Skeletal muscle tissue (tissue), 4 donors: ENCODE data around the gene PTDSS2. TPM values are rescaled to one million over a fixed set of nuclear protein-coding genes. Genes with fewer than 3 reads are reported as not detected.
A peak's percentile ranks its signal among the peaks of the same experiment; 100 is the strongest.
"Not testable (repeated sequence)": the region's sequence is repeated elsewhere in the genome, so short reads cannot be mapped to it uniquely, and the experiment has no call there.

Experiments
- H3K27ac ChIP-seq: one replicate; pipeline ENCODE4 v1.7.0; 2013; ENCODE audit warnings: mild to moderate bottlenecking, low read depth, low read length, inconsistent platforms
- H3K27me3 ChIP-seq, 3 donors: one replicate each; pipeline ENCODE4 v1.7.0; 2013; ENCODE audit warnings: low read length in 3 of 3; ENCODE audit not compliant: control insufficient read depth in 3 of 3, insufficient read depth in 3 of 3
- H3K36me3 ChIP-seq, 3 donors: one replicate each; pipeline ENCODE4 v1.7.0; 2013; ENCODE audit warnings: low read length in 3 of 3; ENCODE audit not compliant: control insufficient read depth in 3 of 3, insufficient read depth in 3 of 3
- H3K4me1 ChIP-seq, 3 donors: one replicate each; pipeline ENCODE4 v1.7.0; 2013; ENCODE audit warnings: low read length in 3 of 3, mild to moderate bottlenecking in 3 of 3; ENCODE audit not compliant: control insufficient read depth in 3 of 3, insufficient read depth in 3 of 3
- H3K4me3 ChIP-seq, 3 donors: one replicate each; pipeline ENCODE4 v1.7.0; 2013; ENCODE audit warnings: low read length in 3 of 3
- H3K9ac ChIP-seq, 3 donors: one replicate each; pipeline ENCODE4 v1.7.0; 2013; ENCODE audit warnings: low read length in 3 of 3, mild to moderate bottlenecking in 3 of 3, moderate library complexity in 2 of 3, low read depth in 1 of 3
- H3K9me3 ChIP-seq, 3 donors: one replicate each; pipeline ENCODE4 v1.7.0; 2013; ENCODE audit warnings: low read length in 3 of 3; ENCODE audit not compliant: control insufficient read depth in 3 of 3
- total RNA-seq: library from RNA; depleted of rRNA; stranded (reverse); fragments of >200 nt; gene quantifications from one replicate; pipeline ENCODE4 v1.2.3, GENCODE V29; 2014
- donor health status: Osteomylitis.

The PTDSS2 gene
- total RNA-seq, 1 donor from 2014 or later = 21.4 TPM

DNA sequence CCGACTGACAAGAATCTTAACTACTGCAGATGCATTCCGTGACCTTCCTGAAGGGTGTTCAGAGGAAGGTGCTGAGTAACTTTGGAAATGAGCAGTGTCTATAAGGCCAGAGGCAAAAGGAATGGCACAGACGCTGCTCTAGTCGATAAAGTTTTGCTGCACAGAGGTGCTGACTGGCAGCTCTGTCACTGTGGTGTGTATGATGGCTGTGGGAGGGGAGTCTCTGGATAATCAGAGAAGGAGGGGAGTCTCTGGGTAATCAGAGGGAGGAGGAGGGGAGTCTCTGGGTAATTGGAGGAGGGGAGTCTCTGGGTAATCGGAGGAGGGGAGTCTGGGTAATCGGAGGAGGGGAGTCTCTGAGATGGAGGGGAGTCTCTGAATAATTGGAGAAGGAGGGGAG lies 18.4 kb downstream of the PTDSS2 start:
- Histone ChIP-seq H3K36me3 (peaks cover 4 to 7% (median 4%) of the 10 kb centered on the region in 3 donors), H3K27me3 (no peaks in the 10 kb centered on the region), H3K27ac (peak overlapping the region; percentile 36), H3K4me1 (peaks cover 14 to 19% (median 15%) of the 10 kb centered on the region in 3 donors), H3K9me3 (no peaks in the 10 kb centered on the region), H3K4me3 (no peak overlapping the region), H3K9ac (peak overlapping the region in 1 of 3 donors; percentile 51)

DNA sequence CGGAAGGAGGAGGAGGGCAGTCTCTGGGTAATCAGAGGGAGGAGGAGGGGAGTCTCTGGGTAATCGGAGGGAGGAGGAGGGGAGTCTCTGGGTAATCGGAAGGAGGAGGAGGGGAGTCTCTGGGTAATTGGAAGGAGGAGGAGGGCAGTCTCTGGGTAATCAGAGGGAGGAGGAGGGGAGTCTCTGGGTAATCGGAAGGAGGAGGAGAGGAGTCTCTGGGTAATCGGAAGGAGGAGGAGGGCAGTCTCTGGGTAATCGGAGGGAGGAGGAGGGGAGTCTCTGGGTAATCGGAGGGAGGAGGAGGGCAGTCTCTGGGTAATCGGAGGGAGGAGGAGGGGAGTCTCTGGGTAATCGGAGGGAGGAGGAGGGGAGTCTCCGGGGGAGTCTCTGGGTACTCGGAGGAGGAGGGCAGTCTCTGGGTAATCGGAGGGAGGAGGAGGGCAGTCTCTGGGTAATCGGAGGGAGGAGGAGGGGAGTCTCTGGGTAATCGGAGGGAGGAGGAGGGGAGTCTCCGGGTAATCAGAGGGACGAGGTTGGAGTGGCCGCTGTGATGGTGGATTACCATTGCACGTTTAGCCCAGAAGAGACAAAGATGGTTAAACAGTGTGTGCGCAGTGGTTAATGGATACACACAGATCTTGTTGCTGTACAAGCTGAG lies 19.1 kb downstream of the PTDSS2 start:
- not testable (repeated sequence) for H3K36me3 ChIP-seq, H3K27me3 ChIP-seq, H3K9me3 ChIP-seq
- Histone ChIP-seq H3K27ac (peak overlapping the region; percentile 68), H3K9ac (peak overlapping the region in 2 of 3 donors; percentile 13 to 50), H3K4me1 (peaks cover 14 to 19% (median 15%) of the 10 kb centered on the region in 3 donors), H3K4me3 (peak overlapping the region in 1 of 3 donors; percentile 52)

DNA sequence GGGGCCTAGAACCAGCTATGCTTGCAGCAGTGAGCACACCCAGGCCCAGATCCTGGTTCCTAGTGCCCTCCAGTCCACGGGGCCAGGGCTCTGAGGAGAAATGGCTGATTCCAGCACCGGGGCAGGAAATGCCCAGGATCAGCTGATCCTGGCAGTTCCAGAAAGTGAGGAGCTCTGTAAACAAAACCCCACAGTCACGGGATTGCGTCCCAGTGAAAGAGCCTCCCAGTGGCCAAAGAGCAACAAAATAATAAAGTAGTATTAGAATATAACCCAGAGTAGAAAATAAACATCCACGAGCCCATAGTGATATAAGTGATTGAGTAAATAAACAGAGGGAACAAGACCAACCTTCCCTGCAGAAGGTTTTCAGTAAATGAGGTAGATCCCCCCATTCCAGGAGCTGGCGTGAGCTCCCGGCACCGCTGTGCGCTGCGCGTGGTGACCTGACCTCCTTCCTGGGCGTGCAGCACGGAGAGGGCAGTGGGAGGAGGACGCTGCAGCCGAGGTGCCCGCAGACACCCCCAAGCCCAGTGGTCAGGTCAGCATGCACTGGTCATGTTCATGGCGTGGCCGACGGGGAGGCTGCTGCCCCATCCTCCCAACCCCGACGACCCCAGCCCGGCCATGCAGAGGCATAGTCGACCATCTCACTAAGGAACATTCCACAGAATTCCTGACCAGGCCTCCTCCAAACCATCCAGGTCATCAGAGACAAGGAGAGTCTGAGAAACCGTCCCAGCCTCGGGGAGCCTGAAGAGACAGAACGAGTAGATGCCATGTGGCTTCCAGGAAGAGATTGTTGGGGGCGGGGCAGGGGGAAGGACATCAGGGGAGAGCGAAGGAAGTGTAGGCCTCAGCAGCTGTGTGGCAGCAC lies 19.8 kb downstream of the PTDSS2 start:
- peak overlapping the region in 2 of 3 donors; percentile 13 to 50 for H3K9ac ChIP-seq
- H3K36me3 ChIP-seq = peaks cover 3 to 5% (median 3%) of the 10 kb centered on the region in 3 donors
- H3K27ac ChIP-seq = peak overlapping the region; percentile 68
- peak overlapping the region in 1 of 3 donors; percentile 52 for H3K4me3 ChIP-seq
- H3K4me1 ChIP-seq = peaks cover 14 to 19% (median 15%) of the 10 kb centered on the region in 3 donors
- H3K9me3 ChIP-seq = no peaks in the 10 kb centered on the region
- H3K27me3 ChIP-seq = no peaks in the 10 kb centered on the region

DNA sequence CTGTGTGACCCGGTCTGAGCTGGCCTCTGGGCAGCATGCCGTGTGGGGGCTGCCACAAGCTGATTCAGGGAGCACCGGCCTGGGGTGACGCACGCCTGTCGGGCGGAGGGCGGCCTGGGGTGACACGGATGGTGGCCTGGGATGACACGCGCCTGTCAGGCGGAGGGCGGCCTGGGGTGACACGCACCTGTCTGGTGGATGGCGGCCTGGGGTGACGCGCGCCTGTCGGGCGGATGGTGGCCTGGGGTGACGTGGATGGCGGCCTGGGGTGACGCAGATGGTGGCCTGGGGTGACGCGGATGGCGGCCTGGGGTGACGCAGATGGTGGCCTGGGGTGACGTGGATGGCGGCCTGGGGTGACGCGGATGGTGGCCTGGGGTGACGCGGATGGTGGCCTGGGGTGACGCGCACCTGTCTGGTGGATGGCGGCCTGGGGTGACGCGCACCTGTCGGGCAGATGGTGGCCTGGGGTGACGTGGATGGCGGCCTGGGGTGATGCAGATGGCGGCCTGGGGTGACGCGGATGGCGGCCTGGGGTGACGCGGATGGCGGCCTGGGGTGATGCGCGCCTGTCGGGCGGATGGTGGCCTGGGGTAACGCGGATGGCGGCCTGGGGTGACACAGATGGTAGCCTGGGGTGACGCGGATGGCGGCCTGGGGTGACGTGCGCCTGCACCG lies 21.5 kb downstream of the PTDSS2 start:
- no peaks in the 10 kb centered on the region for H3K9me3 ChIP-seq
- H3K27me3 ChIP-seq = no peaks in the 10 kb centered on the region
- H3K36me3 ChIP-seq = peaks cover 0 to 4% (median 3%) of the 10 kb centered on the region in 3 donors
- peaks cover 14 to 19% (median 15%) of the 10 kb centered on the region in 3 donors for H3K4me1 ChIP-seq
- no peak overlapping the region for H3K27ac ChIP-seq
- H3K4me3 ChIP-seq = no peak overlapping the region
- H3K9ac ChIP-seq = no peak overlapping the region

GRCh38 chr11:472272-472671 lies 22.2 kb downstream of the PTDSS2 start:
- H3K27me3 ChIP-seq = no peaks in the 10 kb centered on the region
- no peaks in the 10 kb centered on the region for H3K9me3 ChIP-seq
- H3K36me3 ChIP-seq = peaks cover 0 to 3% (median 2%) of the 10 kb centered on the region in 3 donors
- no peak overlapping the region for H3K27ac ChIP-seq
- H3K9ac ChIP-seq = no peak overlapping the region
- H3K4me3 ChIP-seq = no peak overlapping the region
- H3K4me1 ChIP-seq = peaks cover 14 to 19% (median 15%) of the 10 kb centered on the region in 3 donors

- Histone ChIP-seq H3K4me3 (no peak overlapping the region), H3K4me1 (peaks cover 14 to 19% (median 15%) of the 10 kb centered on the region in 3 donors), H3K36me3 (peaks cover 0 to 3% (median 2%) of the 10 kb centered on the region in 3 donors), H3K27me3 (no peaks in the 10 kb centered on the region), H3K9ac (no peak overlapping the region), H3K9me3 (no peaks in the 10 kb centered on the region), H3K27ac (no peak overlapping the region)
These were observed 22.7 kb downstream of the PTDSS2 start for GRCh38 chr11:472816-473215.

GRCh38 chr11:473415-473814 lies 23.3 kb downstream of the PTDSS2 start:
- Histone ChIP-seq H3K4me3 (no peak overlapping the region), H3K27me3 (no peaks in the 10 kb centered on the region), H3K4me1 (peaks cover 10 to 14% (median 13%) of the 10 kb centered on the region in 3 donors), H3K9me3 (no peaks in the 10 kb centered on the region), H3K36me3 (peaks cover 0 to 3% (median 2%) of the 10 kb centered on the region in 3 donors), H3K27ac (no peak overlapping the region), H3K9ac (no peak overlapping the region)

GRCh38 chr11:473962-474785 lies 24.1 kb downstream of the PTDSS2 start:
- peaks cover 10 to 11% (median 10%) of the 10 kb centered on the region in 3 donors for H3K4me1 ChIP-seq
- no peak overlapping the region for H3K4me3 ChIP-seq
- no peaks in the 10 kb centered on the region for H3K9me3 ChIP-seq
- H3K9ac ChIP-seq = no peak overlapping the region
- H3K27me3 ChIP-seq = no peaks in the 10 kb centered on the region
- H3K27ac ChIP-seq = no peak overlapping the region
- H3K36me3 ChIP-seq = peaks cover 0 to 3% (median 2%) of the 10 kb centered on the region in 3 donors

GRCh38 chr11:474914-475506 lies 24.9 kb downstream of the PTDSS2 start:
- no peak overlapping the region for H3K9ac ChIP-seq
- H3K27me3 ChIP-seq = no peaks in the 10 kb centered on the region
- no peaks in the 10 kb centered on the region for H3K9me3 ChIP-seq
- H3K36me3 ChIP-seq = peaks cover 2 to 3% (median 3%) of the 10 kb centered on the region in 3 donors
- H3K4me1 ChIP-seq = peaks cover 3 to 4% (median 3%) of the 10 kb centered on the region in 3 donors
- H3K4me3 ChIP-seq = no peak overlapping the region
- no peak overlapping the region for H3K27ac ChIP-seq
